HepG2 (cell line): ENCODE results near the gene TUFM. TPM values are rescaled to one million over a fixed set of nuclear protein-coding genes. Genes with fewer than 3 reads are reported as not detected.

Experiments
- AFF4 ChIP-seq: sonication (generic); formaldehyde crosslinking; IDR thresholded peaks from 2 replicates; pipeline ENCODE4 v1.4.0; 2020; ENCODE audit warnings: missing genetic modification reagents
- ARID5B ChIP-seq: IDR thresholded peaks from 2 replicates; pipeline ENCODE4 v1.4.0; 2020; ENCODE audit warnings: mild to moderate bottlenecking, missing genetic modification reagents
- RCOR2 ChIP-seq: IDR thresholded peaks from 2 replicates; pipeline ENCODE4 v1.6.1; 2016; ENCODE audit warnings: missing biosample characterization, missing genetic modification reagents
- ZBTB21 ChIP-seq: sonication (generic); formaldehyde crosslinking; IDR thresholded peaks from 2 replicates; pipeline ENCODE4 v1.4.0; 2020; ENCODE audit warnings: missing genetic modification reagents
- ZNF124 ChIP-seq: sonication (generic); formaldehyde crosslinking; IDR thresholded peaks from 2 replicates; pipeline ENCODE4 v1.4.0; 2020; ENCODE audit warnings: missing genetic modification reagents
- ZNF687 ChIP-seq: sonication (generic); formaldehyde crosslinking; IDR thresholded peaks from 2 replicates; pipeline ENCODE4 v1.5.1; 2020; ENCODE audit warnings: mild to moderate bottlenecking, missing genetic modification reagents, moderate library complexity
- polyA plus RNA-seq, 8 experiments: library from polyadenylated mRNA; depleted of rRNA in 3 of 8; stranded (reverse) in 7 of 8; unstranded in 1 of 8; fragments of >200 nt; fragmentation: Illumina TruSeq in 4 of 8; extraction: Trizol in 4 of 8; gene quantifications; 2 replicates each; pipeline versions ENCODE4 v1.2.1 to v1.2.3, GENCODE V29; 2011 to 2016; ENCODE audit warnings: low read depth in 4 of 8, missing spikeins in 1 of 8, mixed read lengths in 1 of 8; ENCODE audit not compliant: insufficient read depth in 1 of 8
- total RNA-seq, 5 experiments: library from RNA; depleted of rRNA; stranded (reverse); fragments of >200 nt; fragmentation: Illumina TruSeq; extraction: Trizol; gene quantifications; 2 replicates each; pipeline ENCODE4 v1.2.3, GENCODE V29; 2016; ENCODE audit warnings: low read depth in 1 of 5

The TUFM gene
- total and polyA plus RNA-seq, 2 of the 13 experiments (the other 11 are each of a cell fraction or from before 2014, with no cell fraction given) = 206 to 298 TPM

GRCh38 chr16:28865722-28866453 is 19.7 kb upstream of the TUFM start (continued):
- TF ChIP-seq ARID5B (CRISPR knock-in tag) = peak; percentile 53
- TF ChIP-seq ZNF124 (CRISPR knock-in tag) = no peak
- TF ChIP-seq ZNF687 (CRISPR knock-in tag) = peak; percentile 86
- no peak for TF ChIP-seq RCOR2 (CRISPR knock-in tag)
- TF ChIP-seq ZBTB21 (CRISPR knock-in tag) = no peak
- no peak for TF ChIP-seq AFF4
